DLD1 (cell line): ENCODE measurements around the gene GPM6B.

Source experiments
- in situ Hi-C: cut with HindIII; loops from 2 replicates; pipeline ENCODE4 v1.10.0; 2017; ENCODE audit warnings: low sequenced_read_pairs

The GPM6B gene, protein sequence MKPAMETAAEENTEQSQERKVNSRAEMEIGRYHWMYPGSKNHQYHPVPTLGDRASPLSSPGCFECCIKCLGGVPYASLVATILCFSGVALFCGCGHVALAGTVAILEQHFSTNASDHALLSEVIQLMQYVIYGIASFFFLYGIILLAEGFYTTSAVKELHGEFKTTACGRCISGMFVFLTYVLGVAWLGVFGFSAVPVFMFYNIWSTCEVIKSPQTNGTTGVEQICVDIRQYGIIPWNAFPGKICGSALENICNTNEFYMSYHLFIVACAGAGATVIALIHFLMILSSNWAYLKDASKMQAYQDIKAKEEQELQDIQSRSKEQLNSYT

DNA sequence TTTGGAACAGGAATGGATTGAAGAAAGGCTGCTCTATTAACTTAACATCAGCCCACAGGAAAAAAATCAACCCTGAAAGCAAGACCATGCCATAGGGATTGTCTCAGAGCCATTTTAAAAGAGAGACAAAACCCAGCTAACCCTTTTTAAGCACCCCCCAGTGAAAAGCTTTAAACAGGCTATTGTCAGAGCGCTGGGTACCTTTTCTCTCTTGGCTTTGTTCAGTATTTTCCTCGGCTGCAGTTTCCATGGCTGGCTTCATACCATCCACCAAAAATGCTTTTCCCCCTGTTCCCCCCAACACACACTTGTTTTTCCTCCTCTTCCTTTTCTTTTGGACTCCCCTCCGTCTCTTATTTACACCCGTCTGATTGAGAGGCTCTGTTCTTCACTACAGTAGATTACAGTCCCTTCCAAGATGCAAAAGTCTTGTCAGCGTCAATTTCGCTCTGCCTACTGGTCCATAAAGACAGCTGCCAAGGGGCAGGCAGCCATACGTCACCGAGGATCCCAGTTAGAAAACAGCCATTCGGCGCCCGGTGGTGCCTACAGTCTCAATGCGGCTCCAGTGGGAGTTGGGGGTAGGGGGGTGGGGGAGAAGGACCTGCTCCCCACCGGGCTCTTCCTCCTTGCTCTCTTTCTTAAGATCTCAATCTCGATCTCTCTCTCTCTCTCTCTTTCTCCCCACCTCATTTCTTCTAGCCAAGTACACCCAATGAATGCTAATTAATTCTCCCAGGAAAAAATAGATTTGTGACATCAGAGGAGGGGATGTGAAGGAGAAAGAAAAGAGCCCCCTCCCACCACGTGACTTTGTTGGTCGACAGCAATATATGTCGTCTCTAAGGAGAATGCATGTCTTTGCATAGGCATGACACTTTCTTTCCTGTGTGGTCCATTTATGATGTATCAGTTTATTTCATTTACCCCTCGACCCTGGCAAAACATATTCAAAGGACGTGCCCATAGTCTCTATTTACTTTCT, at the start of gene GPM6B:
Gene GPM6B (minus strand): TSS at position 451 of the 985 bp plus-strand sequence. CDS start 189 bp downstream, at position 262.
- in situ Hi-C loops, result no loop called here

DNA sequence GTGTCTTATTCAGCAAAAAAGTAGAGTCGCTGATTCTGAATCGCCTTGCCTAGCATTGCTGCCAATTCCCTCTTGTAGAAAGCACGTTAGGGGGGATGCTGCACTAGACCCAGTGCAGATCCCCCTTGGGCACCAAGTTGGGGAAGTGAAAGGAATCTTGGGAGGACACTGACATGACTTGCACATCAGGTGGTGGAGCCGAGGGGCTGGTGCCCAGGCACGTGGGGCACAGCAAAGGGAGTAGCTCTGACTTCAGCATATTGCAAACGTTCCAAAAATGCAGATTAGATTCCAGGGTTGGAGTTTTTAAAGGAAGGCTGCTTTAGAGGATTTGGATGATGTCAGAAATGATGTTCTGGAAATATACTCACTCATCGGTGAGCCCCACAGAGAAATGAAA, 47.4 kb upstream of the GPM6B start:
- in situ Hi-C loops, result no loop called here

DNA sequence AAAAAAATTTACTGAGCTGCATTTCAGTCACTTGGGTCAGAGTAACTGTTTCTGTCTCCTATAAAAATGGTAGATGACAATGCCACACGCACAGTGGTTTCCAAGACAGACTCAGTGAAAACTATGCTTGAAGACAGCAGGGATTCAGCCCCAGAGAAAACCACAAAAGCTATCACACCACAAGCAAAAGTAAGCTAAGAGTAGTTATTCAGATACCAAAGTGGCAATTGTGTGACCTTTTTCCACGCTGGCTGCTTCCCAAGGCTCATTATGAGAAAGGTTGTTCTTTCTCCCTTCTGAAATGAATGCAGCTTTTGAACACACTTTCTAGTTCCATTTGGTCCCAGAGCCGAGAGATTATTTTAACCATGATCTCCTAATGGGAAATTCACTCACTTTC, 46.4 kb upstream of the GPM6B start:
- in situ Hi-C loops, result no loop called here

DNA sequence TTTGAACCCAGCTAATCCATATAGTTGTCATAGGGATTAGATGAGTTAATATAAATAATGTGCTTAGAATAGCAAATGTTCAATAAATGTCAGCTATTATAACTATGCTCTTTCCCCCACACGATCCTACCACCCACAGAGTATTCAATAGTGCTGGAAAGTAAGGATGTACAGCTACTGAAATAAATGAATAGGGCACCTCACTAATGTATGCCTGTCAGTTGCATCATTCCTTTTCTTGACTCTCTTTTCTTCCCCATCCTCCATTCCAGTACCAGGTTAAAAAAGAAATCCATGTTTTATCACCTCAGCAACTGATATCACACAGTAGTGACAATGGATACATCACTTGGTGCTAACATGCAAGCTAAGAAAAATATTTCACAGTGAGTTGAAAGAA, 42.8 kb upstream of the GPM6B start:
- in situ Hi-C loops, result no loop called here

DNA sequence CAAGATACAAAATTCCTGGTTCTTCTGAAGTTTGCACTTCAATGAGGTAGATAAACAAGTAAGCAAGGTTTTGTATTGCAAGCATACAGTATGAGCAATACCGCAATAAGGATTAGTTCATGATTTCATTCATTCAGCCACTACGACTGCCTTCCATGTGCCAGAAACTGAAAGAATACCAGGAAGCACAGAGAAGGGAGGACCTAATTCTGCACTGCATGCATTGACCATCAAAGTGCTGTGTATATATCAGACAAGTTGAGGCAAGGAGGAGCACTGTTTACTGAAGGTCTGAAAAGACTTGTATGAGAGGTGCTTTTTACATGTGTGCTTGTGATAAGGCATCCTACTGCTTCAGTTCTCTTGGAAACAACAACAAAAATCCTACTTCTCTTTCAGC, 40.9 kb upstream of the GPM6B start:
- in situ Hi-C loops, result no loop called here

DNA sequence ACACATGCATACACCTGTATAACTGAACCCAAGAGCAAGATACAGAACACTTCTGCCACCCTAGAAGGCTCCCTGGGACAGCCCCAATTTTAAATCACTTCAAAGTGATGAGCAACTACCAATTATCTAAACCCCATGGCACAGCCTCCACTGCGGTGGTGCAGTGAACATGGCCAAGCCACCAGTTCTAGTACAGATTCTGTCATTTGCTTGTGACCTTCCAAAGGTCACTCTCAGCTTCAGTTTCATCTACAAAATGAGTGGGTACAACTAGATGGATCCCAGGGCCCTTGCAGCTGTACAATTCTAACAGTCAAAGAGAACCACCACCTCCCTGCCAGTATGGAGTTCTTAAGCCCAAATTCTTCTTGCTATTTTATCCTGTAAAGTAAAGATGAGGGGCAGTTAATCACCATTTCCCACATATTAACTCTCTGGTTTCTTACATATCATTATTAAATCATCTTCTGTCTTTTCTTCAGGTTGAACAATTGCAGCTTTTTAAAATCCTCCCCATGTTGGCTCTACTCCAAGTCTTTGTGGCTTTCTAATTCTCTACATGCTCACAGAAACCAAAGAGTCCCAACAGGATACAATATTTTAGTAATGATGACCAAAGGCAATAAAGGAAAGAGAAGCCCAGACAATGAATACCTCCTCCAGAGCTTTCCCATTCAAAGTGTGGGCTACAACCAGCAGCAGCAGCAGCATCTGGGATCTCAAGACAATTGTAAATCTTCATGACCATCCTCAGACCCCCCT, 39.0 kb upstream of the GPM6B start:
- in situ Hi-C loops, result no loop called here

DNA sequence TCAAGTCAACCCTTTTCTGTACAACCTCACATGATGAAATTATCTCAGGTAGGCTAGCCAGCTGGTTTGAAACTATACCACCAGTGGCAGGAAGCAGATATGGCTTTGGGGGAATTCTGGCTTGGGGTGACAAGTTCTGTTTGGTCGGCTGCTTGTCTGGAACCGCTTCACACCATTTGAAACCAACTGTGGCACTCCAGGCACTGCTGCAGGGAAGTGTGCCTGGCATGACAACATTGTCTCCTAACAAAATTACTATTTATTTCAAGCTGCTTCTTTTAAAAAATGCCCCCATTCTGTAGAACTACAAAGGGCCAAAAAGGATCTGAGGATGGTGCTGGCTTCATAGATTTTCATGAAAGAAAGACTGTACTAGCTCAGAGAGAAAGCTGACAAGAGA, 37.1 kb upstream of the GPM6B start:
- in situ Hi-C loops, result no loop called here

DNA sequence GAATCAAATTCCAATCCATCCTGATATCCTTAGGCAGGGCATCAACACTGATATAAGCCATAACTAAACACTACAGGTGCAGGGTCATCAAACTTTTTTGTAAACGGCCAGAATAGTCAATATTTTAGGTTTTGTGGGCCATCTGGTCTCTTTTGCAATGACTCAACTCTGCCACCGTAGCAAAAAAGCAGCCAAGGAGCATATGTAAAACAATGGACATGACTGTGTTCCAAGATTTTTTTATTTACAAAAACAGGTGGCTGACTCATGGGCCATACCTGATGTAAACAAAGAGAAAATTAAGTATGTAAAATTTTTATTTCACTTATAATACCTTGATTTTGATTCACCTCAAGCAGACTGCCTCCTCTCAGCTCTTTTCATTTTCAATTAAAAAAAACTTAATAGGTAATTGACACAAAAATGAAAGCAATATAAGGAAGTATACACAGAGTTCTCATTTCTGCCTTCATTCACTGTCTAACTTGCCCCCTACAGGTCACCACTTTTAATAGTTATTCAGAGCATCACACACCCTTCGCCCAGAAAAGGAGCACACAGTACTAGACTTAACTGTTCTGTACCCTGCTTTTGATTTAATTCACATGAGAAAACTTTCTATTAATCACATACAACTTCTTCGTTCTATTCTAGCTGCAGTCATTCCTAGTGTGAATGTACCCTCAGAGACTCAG, 35.3 kb upstream of the GPM6B start:
- in situ Hi-C loops, result no loop called here

DNA sequence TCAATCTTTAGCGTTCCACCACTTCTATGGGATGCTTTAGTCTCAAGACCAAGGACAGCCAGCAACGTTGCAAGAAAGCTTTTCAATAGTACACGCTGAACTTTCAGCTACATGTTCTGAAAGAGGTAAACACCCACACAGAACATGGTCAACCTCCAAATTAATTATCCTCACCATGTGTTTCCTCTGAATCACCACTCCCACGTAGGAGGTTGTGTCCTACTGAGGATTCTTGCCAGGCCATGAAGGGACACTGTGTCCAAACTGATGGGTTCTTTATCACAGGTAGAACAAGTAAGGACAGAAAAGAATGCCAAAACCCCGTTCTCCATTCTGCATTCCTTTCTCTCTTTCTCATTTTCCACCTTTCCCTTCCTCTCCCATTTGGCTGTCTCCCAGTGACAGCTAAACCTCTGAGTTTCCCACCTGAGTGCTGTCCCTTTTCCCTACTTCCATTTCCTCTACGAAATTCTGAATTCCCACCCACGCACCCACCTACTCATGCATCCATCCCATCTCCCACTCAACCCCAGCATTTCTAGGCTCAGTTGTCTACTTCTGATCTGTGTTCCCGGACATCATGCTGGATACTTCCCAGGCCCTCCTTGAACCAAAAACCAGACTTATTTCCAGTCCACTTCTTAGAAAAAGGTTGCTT, 29.0 kb upstream of the GPM6B start:
- in situ Hi-C loops, result no loop called here

DNA sequence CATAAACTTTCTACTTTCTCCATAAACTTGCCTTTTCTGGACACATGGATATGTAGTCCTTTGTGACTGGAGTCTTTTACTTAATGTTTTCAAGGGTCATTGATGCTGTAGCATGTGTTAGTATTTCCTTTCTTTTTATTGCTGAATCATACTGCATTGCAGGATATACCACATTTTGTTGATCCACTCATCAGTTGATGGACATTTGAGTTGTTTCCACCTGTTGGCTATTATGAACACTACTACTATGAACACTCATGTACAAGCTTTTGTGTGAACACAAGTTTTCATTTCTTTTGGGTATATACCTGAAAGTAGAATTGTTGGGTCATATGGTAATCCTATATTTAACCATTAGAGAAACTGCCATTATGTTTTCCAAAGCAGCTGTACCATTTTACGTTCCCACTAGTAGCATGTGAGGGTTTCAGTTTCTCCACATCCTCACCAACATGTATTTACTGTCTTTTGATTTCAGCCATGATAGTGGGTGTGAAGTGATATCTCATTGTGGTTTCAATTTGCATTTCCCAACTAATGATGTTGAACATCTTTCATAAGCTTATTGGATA, 26.3 kb upstream of the GPM6B start:
- in situ Hi-C loops, result no loop called here

DNA sequence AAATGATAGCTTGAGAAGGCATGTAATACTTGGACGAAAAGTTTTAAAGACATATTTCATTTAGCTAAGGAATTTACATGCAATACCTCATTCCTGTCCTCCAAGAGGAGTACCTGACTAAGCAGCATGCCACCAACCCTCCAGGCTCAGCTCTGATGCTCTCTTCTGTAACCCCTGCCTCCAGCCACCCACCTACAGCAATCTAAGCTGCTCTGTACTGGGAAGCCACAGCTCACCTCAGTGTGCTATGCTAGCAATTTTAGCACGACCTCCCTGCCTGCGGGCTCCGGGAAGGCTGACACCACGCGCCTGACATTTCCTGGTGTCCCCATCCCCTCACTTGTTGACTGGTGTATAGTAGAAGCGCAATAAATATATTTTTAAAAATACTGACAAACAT, 23.2 kb upstream of the GPM6B start:
- in situ Hi-C loops, result no loop called here

DNA sequence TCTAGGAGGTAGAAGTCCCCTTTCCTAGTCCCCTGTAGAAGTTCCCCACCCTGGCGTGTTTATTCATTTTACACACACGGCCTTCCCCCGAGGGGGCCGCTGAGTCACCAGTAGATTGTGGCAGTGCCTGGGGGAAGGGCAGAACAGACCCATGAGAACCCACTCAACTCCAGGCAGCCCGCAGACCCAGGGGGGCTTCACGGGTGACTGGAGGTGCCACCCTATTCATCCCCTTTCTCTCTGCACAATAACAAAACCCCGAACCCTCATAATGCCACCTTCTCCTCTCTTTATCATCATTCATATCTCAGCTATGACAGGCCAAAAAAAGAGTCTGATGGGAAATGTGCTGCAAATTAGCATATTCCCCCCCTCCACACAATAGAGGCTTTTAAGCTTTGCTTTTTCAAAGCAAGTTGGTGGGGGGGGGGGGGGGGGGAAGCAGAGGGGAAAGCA, 20.4 kb upstream of the GPM6B start:
- in situ Hi-C loops, result no loop called here

DNA sequence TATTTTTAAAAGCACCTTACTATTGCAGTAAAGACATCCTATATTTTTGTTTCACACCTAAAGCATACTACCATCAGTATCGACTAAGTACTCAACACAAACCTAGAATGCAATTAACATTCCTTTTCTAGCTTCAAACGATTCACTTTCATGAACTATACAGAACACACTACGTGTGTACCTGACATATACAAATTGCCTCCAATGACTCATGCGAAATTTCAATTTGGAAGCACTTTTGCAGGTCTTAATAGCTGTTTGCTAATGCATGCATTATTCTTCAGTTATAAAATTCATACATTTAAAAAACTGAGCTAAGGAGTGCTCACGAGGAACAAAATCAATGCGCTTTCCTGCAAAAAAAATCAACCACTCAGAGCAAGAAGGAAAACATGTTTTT, 19.7 kb upstream of the GPM6B start:
- in situ Hi-C loops, result no loop called here

DNA sequence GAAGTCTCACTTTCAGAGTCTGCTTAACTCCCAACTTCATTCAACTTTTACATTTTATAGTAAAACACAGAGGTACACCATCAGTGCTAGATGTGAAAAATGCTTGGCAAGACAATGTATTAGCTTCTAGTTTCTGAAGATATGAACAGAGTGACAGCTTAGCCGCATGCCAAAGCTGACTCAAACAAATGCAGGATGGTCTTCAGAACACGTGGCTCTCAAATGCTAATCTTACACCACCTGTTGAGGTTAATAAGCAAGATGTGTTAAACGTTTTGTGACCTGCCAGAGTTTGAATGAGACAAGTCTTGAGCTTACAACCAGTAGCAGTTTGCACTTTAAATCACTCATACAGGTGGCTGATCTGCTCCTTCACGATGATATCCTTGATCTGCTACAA, 18.9 kb upstream of the GPM6B start:
- in situ Hi-C loops, result no loop called here

DNA sequence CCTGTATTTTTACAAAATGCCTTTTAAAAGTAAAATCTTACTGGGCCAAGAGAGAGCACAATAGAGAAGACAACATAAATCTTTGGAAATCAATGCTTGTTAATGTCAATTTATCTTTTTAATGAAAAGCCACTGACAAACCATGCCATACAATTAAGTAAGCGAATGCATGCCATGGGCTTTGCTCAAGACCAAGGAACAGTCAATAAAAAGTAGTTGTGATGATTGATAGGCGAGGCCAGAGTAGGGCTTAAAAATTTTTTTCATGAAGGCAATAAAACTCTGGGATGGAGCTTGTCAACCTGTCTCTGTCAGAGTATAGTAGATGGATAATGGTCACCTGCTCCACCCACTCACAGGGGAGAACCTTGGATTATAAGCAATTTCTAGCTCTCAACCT, 17.5 kb upstream of the GPM6B start:
- in situ Hi-C loops, result no loop called here

DNA sequence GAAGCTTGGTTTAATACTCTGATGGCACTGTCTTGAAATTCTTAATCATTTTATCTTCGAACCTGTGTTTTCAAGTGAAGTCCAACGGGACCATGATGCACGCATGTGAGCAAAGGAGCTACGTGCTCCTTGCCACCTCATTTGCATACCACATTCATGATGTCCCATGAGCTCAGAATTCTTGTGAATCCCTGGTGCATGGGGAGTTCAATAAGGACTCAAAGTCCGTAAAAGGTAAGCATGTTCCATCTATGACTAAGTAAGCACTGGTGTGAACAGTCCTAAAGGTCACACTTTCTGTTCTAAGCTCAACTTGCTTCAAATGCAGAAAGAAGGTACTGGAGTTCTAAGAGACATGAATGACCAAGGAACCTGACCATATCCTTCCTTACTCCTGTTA, 13.1 kb upstream of the GPM6B start:
- in situ Hi-C loops, result no loop called here

DNA sequence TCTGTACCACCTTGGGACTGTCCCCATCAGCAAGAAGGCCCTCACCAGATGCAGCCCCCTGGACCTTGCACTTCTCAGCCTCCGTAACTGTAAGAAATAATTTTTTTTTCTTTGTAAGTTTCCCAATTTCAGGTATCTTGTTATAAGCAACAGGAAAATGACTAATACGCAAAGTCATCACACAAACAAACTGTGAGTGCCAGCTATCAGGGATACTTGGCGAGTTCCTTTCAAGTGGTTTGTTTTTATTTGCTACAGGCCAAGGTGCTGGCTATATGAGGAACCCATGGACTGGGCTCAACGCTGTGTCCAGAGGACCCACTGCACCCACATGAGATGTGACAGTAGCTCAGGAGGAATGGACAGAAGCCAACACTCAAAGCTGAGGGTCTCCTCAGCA, 11.5 kb upstream of the GPM6B start:
- in situ Hi-C loops, result no loop called here

DNA sequence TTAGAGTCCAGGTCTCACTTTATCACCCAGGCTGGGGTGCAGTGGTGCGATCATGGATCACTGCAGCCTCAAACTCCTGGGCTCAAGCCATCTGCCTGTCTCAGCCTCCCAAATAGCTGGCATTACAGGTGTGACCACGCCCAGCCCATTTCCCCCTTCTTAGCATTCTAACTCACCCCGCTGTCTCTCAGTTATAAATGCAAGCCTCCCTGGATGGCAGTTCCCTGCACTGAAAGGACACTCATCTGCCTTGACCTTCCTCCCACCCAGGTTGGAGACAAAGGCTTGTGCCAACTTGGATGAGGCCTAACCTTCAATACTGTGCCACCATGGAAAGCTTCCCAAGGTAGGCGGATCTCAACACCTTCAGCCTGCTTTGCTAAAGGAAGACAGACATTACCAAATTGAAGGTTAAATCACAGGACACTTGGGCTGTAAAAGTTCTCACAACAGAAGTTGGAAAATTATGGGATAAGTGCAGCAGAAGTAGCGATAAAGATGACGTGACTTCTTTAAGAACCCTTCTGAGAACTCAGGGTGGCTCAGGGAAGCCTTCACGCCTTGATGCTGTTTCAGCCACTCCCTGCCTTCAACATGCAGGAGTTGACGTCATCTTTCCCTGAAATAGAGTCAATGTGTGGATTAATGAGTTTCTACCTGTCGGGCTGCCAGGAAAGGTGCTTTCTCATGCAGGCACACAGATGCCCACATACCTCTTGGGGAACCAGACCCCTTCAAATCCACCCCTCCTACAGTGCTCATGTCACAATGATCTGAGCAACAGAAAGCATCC, 10.6 kb upstream of the GPM6B start:
- in situ Hi-C loops, result no loop called here

DNA sequence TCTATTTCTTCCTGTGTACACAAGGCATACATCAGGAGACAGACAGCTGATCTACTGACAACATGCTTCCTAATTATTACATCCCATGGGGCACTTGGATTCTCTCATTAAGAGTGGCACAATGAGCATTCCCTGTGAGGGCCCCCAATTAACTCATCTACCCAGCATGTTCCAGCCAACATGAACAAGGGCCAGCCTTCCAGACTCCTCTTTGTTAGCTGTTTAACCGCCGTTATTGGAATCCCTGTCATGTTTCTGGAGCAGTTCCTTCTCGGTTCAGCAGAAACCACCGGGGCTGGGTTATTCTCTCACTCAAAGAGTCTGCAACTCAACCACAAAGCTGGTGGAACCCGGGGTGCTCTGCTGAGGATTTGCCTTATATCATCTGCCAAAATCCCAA, 9.9 kb upstream of the GPM6B start:
- in situ Hi-C loops, result no loop called here
